Kidney (tissue), 14 donors: Measurements from ENCODE around the gene AOPEP. TPM values are rescaled to one million over a fixed set of nuclear protein-coding genes. Genes with fewer than 3 reads are reported as not detected.

Source experiments
- DNase-seq, 5 donors: peaks; one replicate each; pipeline ENCODE4 v3.0.0-alpha.2; 2013 to 2020
- FAIRE-seq: peaks from 2 replicates; lab custom pipeline; 2012; peaks lifted over from hg19 to GRCh38; lab: Jason Lieb, UNC
- H3K27ac ChIP-seq, 2 donors: one replicate each; pipeline ENCODE4 v1.7.0; 2013; ENCODE audit warnings: low read depth in 2 of 2, low read length in 2 of 2, inconsistent platforms in 1 of 2
- H3K27me3 ChIP-seq: one replicate; pipeline ENCODE4 v1.7.1; 2013; ENCODE audit warnings: low read length, inconsistent platforms; ENCODE audit not compliant: control insufficient read depth, insufficient read depth
- H3K36me3 ChIP-seq, 3 donors: one replicate each; pipeline versions ENCODE4 v1.7.0 to v1.7.1; 2013; ENCODE audit warnings: low read length in 3 of 3, control low read depth in 1 of 3, inconsistent platforms in 1 of 3; ENCODE audit not compliant: insufficient read depth in 3 of 3, control insufficient read depth in 2 of 3
- H3K4me1 ChIP-seq, 3 donors: one replicate each; pipeline versions ENCODE4 v1.7.0 to v1.7.1; 2013; ENCODE audit warnings: low read length in 3 of 3, inconsistent platforms in 1 of 3, low read depth in 1 of 3; ENCODE audit not compliant: control insufficient read depth in 2 of 3, insufficient read depth in 2 of 3
- H3K4me3 ChIP-seq, 3 donors: one replicate each; pipeline versions ENCODE4 v1.7.0 to v1.8.1; 2013; ENCODE audit warnings: low read length in 3 of 3, control low read depth in 1 of 3, inconsistent platforms in 1 of 3
- H3K9ac ChIP-seq, 3 donors: one replicate each; pipeline versions ENCODE4 v1.7.0 to v1.7.1; 2013; ENCODE audit warnings: low read length in 3 of 3, control low read depth in 1 of 3, inconsistent platforms in 1 of 3
- H3K9me3 ChIP-seq, 3 donors: one replicate each; pipeline versions ENCODE4 v1.7.0 to v1.7.1; 2013; ENCODE audit warnings: low read length in 3 of 3, control low read depth in 1 of 3, inconsistent platforms in 1 of 3; ENCODE audit not compliant: control insufficient read depth in 2 of 3, insufficient read depth in 1 of 3
- intact Hi-C: fragments of 100-400 bp; cut with DNase I; formaldehyde crosslinking; loops from one replicate; pipeline ENCODE4 v1.11.1; 2022
- polyA plus RNA-seq: library from polyadenylated mRNA; stranded (reverse); fragments of 350-450 nt; fragmentation: Illumina TruSeq; extraction: RNeasy Lipid Tissue Mini Kit (QIAGEN cat#74804); gene quantifications from one replicate; pipeline ENCODE4 v1.2.3, GENCODE V29; 2014; ENCODE audit warnings: low read depth, low replicate concordance; ENCODE audit not compliant: insufficient read depth
- total RNA-seq: library from RNA; stranded (reverse); fragmentation: NEBNext Ultra II Directional; extraction: Animal tissue kit (Norgen Biotek cat#: 25700); gene quantifications from one replicate; pipeline ENCODE4 v1.2.1, GENCODE V29; 2021
- TF ChIP-seq, protein P1 (sequence below): IDR thresholded peaks from 3 replicates; pipeline ENCODE4 v1.5.1; 2012; ENCODE audit warnings: mild to moderate bottlenecking, moderate library complexity, borderline replicate concordance; ENCODE audit not compliant: insufficient read depth; ENCODE audit errors: extremely low read depth
- donor health status: control.
- donor health status: control.
- donor health status: control.
- donor health status: control.
- donor health status: control.
- donor health status: DM: yes; HTN: yes; CAD: no.
- donor health status: Normal renal cell carcinoma (clear cell type).

Gene AOPEP
- total and polyA plus RNA-seq, 2 donors from 2014 or later: 52.2 to 119 TPM

- no peak overlapping the region for H3K27ac ChIP-seq
- intact Hi-C loops: loop anchor here (10.0 kb wide), 1 partner anchor 345 kb away; no protein-coding TSS in a partner anchor
- no peak overlapping the region for H3K4me3 ChIP-seq
- no peaks in the 10 kb centered on the region for H3K27me3 ChIP-seq
- peaks cover 0 to 15% (median 10%) of the 10 kb centered on the region in 3 donors for H3K4me1 ChIP-seq
- peak overlapping the region in 1 of 3 donors; percentile 7 for H3K9ac ChIP-seq
- H3K36me3 ChIP-seq: no peaks in the 10 kb centered on the region
- TF ChIP-seq, protein P1, sequence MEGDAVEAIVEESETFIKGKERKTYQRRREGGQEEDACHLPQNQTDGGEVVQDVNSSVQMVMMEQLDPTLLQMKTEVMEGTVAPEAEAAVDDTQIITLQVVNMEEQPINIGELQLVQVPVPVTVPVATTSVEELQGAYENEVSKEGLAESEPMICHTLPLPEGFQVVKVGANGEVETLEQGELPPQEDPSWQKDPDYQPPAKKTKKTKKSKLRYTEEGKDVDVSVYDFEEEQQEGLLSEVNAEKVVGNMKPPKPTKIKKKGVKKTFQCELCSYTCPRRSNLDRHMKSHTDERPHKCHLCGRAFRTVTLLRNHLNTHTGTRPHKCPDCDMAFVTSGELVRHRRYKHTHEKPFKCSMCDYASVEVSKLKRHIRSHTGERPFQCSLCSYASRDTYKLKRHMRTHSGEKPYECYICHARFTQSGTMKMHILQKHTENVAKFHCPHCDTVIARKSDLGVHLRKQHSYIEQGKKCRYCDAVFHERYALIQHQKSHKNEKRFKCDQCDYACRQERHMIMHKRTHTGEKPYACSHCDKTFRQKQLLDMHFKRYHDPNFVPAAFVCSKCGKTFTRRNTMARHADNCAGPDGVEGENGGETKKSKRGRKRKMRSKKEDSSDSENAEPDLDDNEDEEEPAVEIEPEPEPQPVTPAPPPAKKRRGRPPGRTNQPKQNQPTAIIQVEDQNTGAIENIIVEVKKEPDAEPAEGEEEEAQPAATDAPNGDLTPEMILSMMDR: no peak
- FAIRE-seq (no peak), DNase-seq (no peak)
- no peaks in the 10 kb centered on the region for H3K9me3 ChIP-seq
Observed at GRCh38 chr9:95129476-95130291, 403.2 kb downstream of the AOPEP start.

DNA sequence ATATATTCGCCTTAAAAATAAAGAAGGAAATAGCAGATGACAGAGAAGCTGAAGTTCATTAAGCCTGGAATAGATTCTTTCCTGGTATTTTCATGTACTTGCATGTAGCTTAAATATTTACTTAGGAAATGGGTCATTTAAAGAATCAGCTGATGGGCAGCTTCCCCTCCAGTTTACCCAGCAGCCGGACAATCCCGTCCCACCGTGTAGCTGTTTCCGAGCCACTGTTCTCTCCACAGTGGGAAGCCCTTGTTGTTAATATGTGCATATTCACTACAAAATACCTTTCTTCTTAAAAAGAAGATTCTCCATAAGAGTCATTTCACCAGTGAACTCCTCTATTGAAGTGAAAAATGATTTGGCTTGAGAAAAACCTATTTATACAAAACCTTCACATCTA is 404.0 kb downstream of the AOPEP start:
- Histone ChIP-seq H3K4me1 (peaks cover 0 to 15% (median 10%) of the 10 kb centered on the region in 3 donors), H3K4me3 (no peak overlapping the region), H3K9me3 (no peaks in the 10 kb centered on the region), H3K27ac (no peak overlapping the region), H3K27me3 (no peaks in the 10 kb centered on the region), H3K36me3 (no peaks in the 10 kb centered on the region), H3K9ac (peak overlapping the region in 1 of 3 donors; percentile 7)
- TF ChIP-seq, protein P1: no peak
- intact Hi-C loops: no loop called here
- FAIRE-seq: no peak
- no peak for DNase-seq

- H3K9ac ChIP-seq: peak overlapping the region in 1 of 3 donors; percentile 7
- TF ChIP-seq, protein P1: peak; percentile 85
- FAIRE-seq (no peak), DNase-seq (peak in 4 of 5 donors; percentile 78 to 91 (median 82))
- peaks cover 0 to 15% (median 10%) of the 10 kb centered on the region in 3 donors for H3K4me1 ChIP-seq
- intact Hi-C loops: no loop called here
- no peaks in the 10 kb centered on the region for H3K9me3 ChIP-seq
- H3K27me3 ChIP-seq: no peaks in the 10 kb centered on the region
- H3K36me3 ChIP-seq: no peaks in the 10 kb centered on the region
- no peak overlapping the region for H3K27ac ChIP-seq
- no peak overlapping the region for H3K4me3 ChIP-seq
Observed at GRCh38 chr9:95131023-95131943, 404.8 kb downstream of the AOPEP start.
